B cell (primary cell): ENCODE data around the gene SEZ6L. TPM values are rescaled to one million over a fixed set of nuclear protein-coding genes. Genes with fewer than 3 reads are reported as not detected.

Experiments used
- ATAC-seq: fragments of 200-7000 bp; cut with Tn5 transposase; one replicate; pipeline ENCODE4 v1.10.0; 2021; ENCODE audit warnings: low read depth, mild to moderate bottlenecking, moderate number of reproducible peaks, moderate library complexity
- CTCF ChIA-PET: fragments of 350-600 bp; sonication (Branson Sonifier 250); formaldehyde crosslinking; loops from one replicate; lab custom pipeline; 2021; ENCODE audit warnings: antibody characterized with exemption, inconsistent platforms; lab: Charles Lee
- POLR2A ChIA-PET: fragments of 350-600 bp; sonication (Branson Sonifier 250); formaldehyde crosslinking; loops from one replicate; lab custom pipeline; 2021; ENCODE audit warnings: antibody characterized with exemption; lab: Charles Lee
- DNase-seq: peaks from one replicate; pipeline ENCODE4 v3.0.0; 2013
- H2AFZ ChIP-seq: 2 replicates; pipeline ENCODE4 v1.6.1; 2012; ENCODE audit warnings: mild to moderate bottlenecking, low read depth, low read length; ENCODE audit not compliant: insufficient read depth, poor library complexity, severe bottlenecking
- H3K27ac ChIP-seq, 2 donors: 1 replicate in 1 of 2; 2 replicates in 1 of 2; pipeline ENCODE4 v1.5.1; 2012 to 2013; ENCODE audit warnings: low read length in 2 of 2, mild to moderate bottlenecking in 2 of 2, moderate library complexity in 1 of 2
- H3K27me3 ChIP-seq, 4 experiments: fragments of 200-600 bp in 1 of 4; sonication (generic) in 1 of 4; replicated peaks in 1 of 4; 1 replicate in 2 of 4; 2 replicates in 2 of 4; pipeline versions ENCODE4 v1.6.1 to v1.7.0; 2013 to 2016; ENCODE audit warnings: low read length in 3 of 4, mild to moderate bottlenecking in 2 of 4, mixed read lengths in 1 of 4, moderate library complexity in 1 of 4; ENCODE audit not compliant: insufficient read depth in 4 of 4, control insufficient read depth in 3 of 4; ENCODE audit errors: control extremely low read depth in 1 of 4
- H3K36me3 ChIP-seq, 2 experiments: replicated peaks in 1 of 2; 1 replicate in 1 of 2; 2 replicates in 1 of 2; pipeline versions ENCODE4 v1.6.1 to v1.7.1; 2013; ENCODE audit warnings: low read length in 1 of 2; ENCODE audit not compliant: insufficient read depth in 2 of 2, control insufficient read depth in 1 of 2; ENCODE audit errors: control extremely low read depth in 1 of 2, extremely low read depth in 1 of 2
- H3K4me1 ChIP-seq, 2 donors: fragments of 200-600 bp in 1 of 2; sonication (generic) in 1 of 2; 1 replicate in 1 of 2; 2 replicates in 1 of 2; pipeline versions ENCODE4 v1.5.1 to v1.6.1; 2013 to 2017; ENCODE audit warnings: low read length in 2 of 2; ENCODE audit not compliant: control insufficient read depth in 2 of 2, insufficient read depth in 2 of 2
- H3K4me2 ChIP-seq: replicated peaks from 2 replicates; pipeline ENCODE3; 2012; ENCODE audit warnings: mild to moderate bottlenecking, low read depth, low read length; ENCODE audit not compliant: poor library complexity, severe bottlenecking
- H3K4me3 ChIP-seq, 5 experiments: fragments of 200-600 bp in 1 of 5; sonication (generic) in 1 of 5; 1 replicate in 3 of 5; 2 replicates in 2 of 5; pipeline versions ENCODE4 v1.5.1 to v1.7.0; 2011 to 2016; ENCODE audit warnings: low read length in 4 of 5, mild to moderate bottlenecking in 4 of 5, low read depth in 2 of 5, control low read depth in 1 of 5, moderate library complexity in 1 of 5; ENCODE audit not compliant: insufficient read depth in 1 of 5; ENCODE audit errors: control extremely low read depth in 1 of 5, extremely low read depth in 1 of 5
- H3K79me2 ChIP-seq: fragments of 200-600 bp; sonication (generic); one replicate; pipeline ENCODE4 v1.6.0; 2016; ENCODE audit warnings: low read length; ENCODE audit not compliant: control insufficient read depth, insufficient read depth
- H3K9ac ChIP-seq: fragments of 200-600 bp; sonication (generic); 2 replicates; pipeline ENCODE4 v1.6.1; 2017; ENCODE audit warnings: mild to moderate bottlenecking, low read length, moderate library complexity
- H3K9me3 ChIP-seq, 3 donors: one replicate each; pipeline versions ENCODE4 v1.6.1 to v1.7.1; 2013; ENCODE audit warnings: low read length in 2 of 3; ENCODE audit not compliant: control insufficient read depth in 2 of 3, insufficient read depth in 1 of 3; ENCODE audit errors: control extremely low read depth in 1 of 3
- H4K20me1 ChIP-seq: 2 replicates; pipeline ENCODE4 v1.6.0; 2012; ENCODE audit warnings: mild to moderate bottlenecking, low read length; ENCODE audit not compliant: insufficient read depth, control insufficient read depth, poor library complexity, severe bottlenecking
- H3K27ac Mint-ChIP-seq: one replicate; pipeline ENCODE4 v1.8.0; 2021; ENCODE audit warnings: mixed read lengths
- H3K27me3 Mint-ChIP-seq: one replicate; pipeline ENCODE4 v1.8.0; 2021; ENCODE audit warnings: mixed read lengths
- H3K4me1 Mint-ChIP-seq: one replicate; pipeline ENCODE4 v1.8.0; 2021; ENCODE audit warnings: mixed read lengths
- H3K4me3 Mint-ChIP-seq: one replicate; pipeline ENCODE4 v1.8.0; 2021; ENCODE audit warnings: mixed read lengths
- H3K9me3 Mint-ChIP-seq: one replicate; pipeline ENCODE4 v1.8.0; 2022; ENCODE audit warnings: mixed read lengths; ENCODE audit not compliant: insufficient read depth
- EZH2 ChIP-seq: IDR thresholded peaks from 2 replicates; pipeline ENCODE4 v1.6.1; 2012; ENCODE audit warnings: borderline replicate concordance, low read depth, mild to moderate bottlenecking, moderate library complexity, low read length; ENCODE audit not compliant: insufficient read depth, poor library complexity, severe bottlenecking
- WGBS: methylation state at CpG from one replicate; pipeline ENCODE4 v1.1.5; 2013; ENCODE audit warnings: missing lambda C conversion rate; ENCODE audit not compliant: insufficient coverage; 5-methylcytosine and 5-hydroxymethylcytosine counted together
- intact Hi-C: fragments of 100-400 bp; cut with micrococcal nuclease; formaldehyde crosslinking; loops from one replicate; pipeline ENCODE4 v1.10.0; 2022
- polyA plus RNA-seq: library from polyadenylated mRNA; depleted of rRNA; stranded (reverse); fragments of >200 nt; gene quantifications from 2 replicates; pipeline ENCODE4 v1.2.3, GENCODE V29; 2012
- total RNA-seq, 2 donors: library from RNA; stranded (reverse); fragments of 120-200 nt in 1 of 2; gene quantifications; 1 replicate in 1 of 2; 2 replicates in 1 of 2; pipeline versions ENCODE4 v1.2.3 to v1.2.4, GENCODE V29; 2013 to 2022
- TF ChIP-seq, protein P1 (sequence below): fragments of 200-600 bp; IDR thresholded peaks from one replicate; pipeline ENCODE4 v1.8.0; 2022; ENCODE audit warnings: antibody characterized with exemption, mild to moderate bottlenecking

Gene SEZ6L
- total and polyA plus RNA-seq, 2 donors (not counting 1 experiment from before 2014, with no cell fraction given), result 0.04 TPM; not detected in 1

DNA sequence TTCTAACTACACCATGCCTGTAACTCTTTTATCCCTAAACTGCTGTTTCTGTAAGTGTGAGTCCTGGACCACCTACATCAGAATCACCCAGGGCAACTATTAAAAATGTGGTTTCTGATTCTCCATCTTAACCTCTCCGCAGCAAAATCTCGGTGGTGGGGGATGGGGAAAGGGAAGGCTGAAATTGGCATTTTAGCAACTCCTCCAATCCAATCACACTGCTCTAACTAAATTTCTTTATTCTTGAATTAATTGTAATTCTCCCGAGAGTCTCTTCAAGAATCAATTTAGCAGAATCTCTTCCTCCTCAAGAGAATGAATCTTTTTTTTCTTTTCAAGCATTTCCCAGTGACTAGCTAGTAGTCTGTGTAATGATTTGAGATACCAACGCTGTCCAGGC, 36.2 kb downstream of the SEZ6L start:
- no peak overlapping the region for H3K27ac Mint-ChIP-seq
- H3K27me3 ChIP-seq, result peaks cover 0 to 6% (median 2%) of the 10 kb centered on the region in 4 experiments
- no peak overlapping the region for H3K4me3 Mint-ChIP-seq
- no peak overlapping the region for H3K4me2 ChIP-seq
- intact Hi-C loops, result no loop called here
- H3K9ac ChIP-seq, result no peak overlapping the region
- H4K20me1 ChIP-seq, result no peaks in the 10 kb centered on the region
- no peaks in the 10 kb centered on the region for H3K4me1 Mint-ChIP-seq
- no peak overlapping the region for H3K27ac ChIP-seq
- ChIA-PET POLR2A (no interaction called here), CTCF (interaction anchor here (1.0 kb wide), 1 partner anchor 9 kb away, joined by 3 read pairs; no protein-coding TSS in a partner anchor)
- H3K9me3 ChIP-seq, result peaks cover 0 to 4% (median 1%) of the 10 kb centered on the region in 3 donors
- no peak overlapping the region for H3K4me3 ChIP-seq
- no peak for TF ChIP-seq EZH2
- TF ChIP-seq, protein P1, sequence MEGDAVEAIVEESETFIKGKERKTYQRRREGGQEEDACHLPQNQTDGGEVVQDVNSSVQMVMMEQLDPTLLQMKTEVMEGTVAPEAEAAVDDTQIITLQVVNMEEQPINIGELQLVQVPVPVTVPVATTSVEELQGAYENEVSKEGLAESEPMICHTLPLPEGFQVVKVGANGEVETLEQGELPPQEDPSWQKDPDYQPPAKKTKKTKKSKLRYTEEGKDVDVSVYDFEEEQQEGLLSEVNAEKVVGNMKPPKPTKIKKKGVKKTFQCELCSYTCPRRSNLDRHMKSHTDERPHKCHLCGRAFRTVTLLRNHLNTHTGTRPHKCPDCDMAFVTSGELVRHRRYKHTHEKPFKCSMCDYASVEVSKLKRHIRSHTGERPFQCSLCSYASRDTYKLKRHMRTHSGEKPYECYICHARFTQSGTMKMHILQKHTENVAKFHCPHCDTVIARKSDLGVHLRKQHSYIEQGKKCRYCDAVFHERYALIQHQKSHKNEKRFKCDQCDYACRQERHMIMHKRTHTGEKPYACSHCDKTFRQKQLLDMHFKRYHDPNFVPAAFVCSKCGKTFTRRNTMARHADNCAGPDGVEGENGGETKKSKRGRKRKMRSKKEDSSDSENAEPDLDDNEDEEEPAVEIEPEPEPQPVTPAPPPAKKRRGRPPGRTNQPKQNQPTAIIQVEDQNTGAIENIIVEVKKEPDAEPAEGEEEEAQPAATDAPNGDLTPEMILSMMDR, result no peak
- WGBS, result 80% methylated on average over 1 of the region's 4 CpGs
- no peaks in the 10 kb centered on the region for H3K4me1 ChIP-seq
- DNase-seq, result no peak
- H3K27me3 Mint-ChIP-seq, result peaks cover 31% of the 10 kb centered on the region
- H3K9me3 Mint-ChIP-seq, result peaks cover 4% of the 10 kb centered on the region
- no peak for ATAC-seq
- no peaks in the 10 kb centered on the region for H3K79me2 ChIP-seq
- H3K36me3 ChIP-seq, result no peaks in the 10 kb centered on the region
- no peak overlapping the region for H2AFZ ChIP-seq

DNA sequence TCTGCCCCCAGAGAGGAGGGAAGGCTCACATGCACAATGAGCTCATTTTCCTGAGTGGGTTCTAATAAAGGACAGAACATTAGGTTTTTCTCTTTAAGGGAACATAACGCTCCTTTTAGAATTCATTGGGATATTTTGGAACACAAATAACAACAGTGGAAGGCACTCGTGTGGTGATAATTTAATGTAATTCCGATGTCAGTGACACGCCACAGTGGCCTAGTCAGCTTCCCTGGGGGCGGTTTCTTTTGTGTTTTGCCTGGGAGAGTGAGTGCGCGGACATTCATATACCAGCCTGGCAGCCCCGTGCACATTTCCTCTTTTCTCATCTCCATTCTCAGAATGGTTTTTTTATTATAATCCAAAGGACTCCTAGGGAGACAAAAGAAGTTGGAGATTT, 41.1 kb downstream of the SEZ6L start:
- Histone ChIP-seq H3K9me3 (peaks cover 0 to 4% (median 1%) of the 10 kb centered on the region in 3 donors), H3K4me3 (no peak overlapping the region), H4K20me1 (no peaks in the 10 kb centered on the region), H3K79me2 (no peaks in the 10 kb centered on the region), H3K27me3 (peaks cover 0 to 14% (median 3%) of the 10 kb centered on the region in 4 experiments), H3K4me2 (no peak overlapping the region), H3K27ac (no peak overlapping the region), H2AFZ (no peak overlapping the region), H3K9ac (no peak overlapping the region), H3K4me1 (no peaks in the 10 kb centered on the region), H3K36me3 (no peaks in the 10 kb centered on the region)
- POLR2A ChIA-PET, result no interaction called here
- Mint-ChIP-seq H3K4me1 (no peaks in the 10 kb centered on the region), H3K9me3 (peaks cover 4% of the 10 kb centered on the region), H3K27ac (no peak overlapping the region), H3K27me3 (peaks cover 33% of the 10 kb centered on the region), H3K4me3 (no peak overlapping the region)
- no peak for DNase-seq
- WGBS, result no CpG with 5 or more reads among the region's 8 CpGs
- intact Hi-C loops, result no loop called here
- CTCF ChIA-PET, result no interaction called here
- ATAC-seq, result no peak
- TF ChIP-seq, protein P1, result no peak
- TF ChIP-seq EZH2, result no peak
